IMR-90 (cell line): ENCODE data around the gene LARP7.

Source experiments
- CEBPB ChIP-seq: IDR thresholded peaks from 2 replicates; pipeline ENCODE4 v1.6.1; 2012; ENCODE audit warnings: low read depth, low read length, improper control_type of control experiment
- CHD1 ChIP-seq: IDR thresholded peaks from 2 replicates; pipeline ENCODE4 v1.6.1; 2012; ENCODE audit warnings: low read depth, low read length, improper control_type of control experiment
- MAFK ChIP-seq: IDR thresholded peaks from 2 replicates; pipeline ENCODE4 v1.6.1; 2012; ENCODE audit warnings: low read depth, low read length, improper control_type of control experiment
- NFE2L2 ChIP-seq: fragments of 150-350 bp; IDR thresholded peaks from 2 replicates; pipeline ENCODE4 v1.6.1; 2016; ENCODE audit warnings: low read depth, mild to moderate bottlenecking, low read length
- POLR2A ChIP-seq: IDR thresholded peaks from 2 replicates; pipeline ENCODE4 v1.6.1; 2012; ENCODE audit warnings: mild to moderate bottlenecking, low read depth, low read length
- RAD21 ChIP-seq: IDR thresholded peaks from 2 replicates; pipeline ENCODE4 v1.6.1; 2012; ENCODE audit warnings: low read length, improper control_type of control experiment
- RCOR1 ChIP-seq: IDR thresholded peaks from 2 replicates; pipeline ENCODE4 v1.6.1; 2012; ENCODE audit warnings: mild to moderate bottlenecking, low read length, improper control_type of control experiment; ENCODE audit not compliant: insufficient replicate concordance
- TF ChIP-seq, protein P1 (sequence below): conservative IDR thresholded peaks from 2 replicates; pipeline ENCODE4 v1.5.1; 2012; ENCODE audit warnings: mild to moderate bottlenecking, low read depth, low read length, improper control_type of control experiment
- TF ChIP-seq, protein P2 (sequence below): fragments of 150-350 bp; IDR thresholded peaks from 2 replicates; pipeline ENCODE4 v1.6.1; 2017; ENCODE audit warnings: mild to moderate bottlenecking, antibody characterized with exemption, low read length, low read depth

DNA sequence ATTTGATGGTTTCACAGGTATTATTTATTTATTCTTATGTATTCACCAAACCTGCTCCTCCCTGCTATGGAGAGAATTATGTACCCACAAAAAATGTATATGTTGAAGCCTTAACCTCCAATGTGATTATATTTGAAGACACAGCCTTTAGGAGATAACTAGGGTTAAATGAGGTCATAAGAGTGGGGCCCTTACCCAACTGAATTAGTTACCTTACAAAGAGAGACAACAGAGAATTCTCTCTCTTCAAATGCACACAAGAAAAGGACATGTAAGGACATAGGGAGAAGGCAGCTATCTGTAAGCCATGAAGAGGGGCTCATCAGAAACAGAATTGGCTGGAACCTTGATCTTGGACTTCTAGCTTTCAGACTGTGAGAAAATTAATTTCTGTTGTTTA is 44.2 kb upstream of the LARP7 start:
- TF ChIP-seq, protein P1, sequence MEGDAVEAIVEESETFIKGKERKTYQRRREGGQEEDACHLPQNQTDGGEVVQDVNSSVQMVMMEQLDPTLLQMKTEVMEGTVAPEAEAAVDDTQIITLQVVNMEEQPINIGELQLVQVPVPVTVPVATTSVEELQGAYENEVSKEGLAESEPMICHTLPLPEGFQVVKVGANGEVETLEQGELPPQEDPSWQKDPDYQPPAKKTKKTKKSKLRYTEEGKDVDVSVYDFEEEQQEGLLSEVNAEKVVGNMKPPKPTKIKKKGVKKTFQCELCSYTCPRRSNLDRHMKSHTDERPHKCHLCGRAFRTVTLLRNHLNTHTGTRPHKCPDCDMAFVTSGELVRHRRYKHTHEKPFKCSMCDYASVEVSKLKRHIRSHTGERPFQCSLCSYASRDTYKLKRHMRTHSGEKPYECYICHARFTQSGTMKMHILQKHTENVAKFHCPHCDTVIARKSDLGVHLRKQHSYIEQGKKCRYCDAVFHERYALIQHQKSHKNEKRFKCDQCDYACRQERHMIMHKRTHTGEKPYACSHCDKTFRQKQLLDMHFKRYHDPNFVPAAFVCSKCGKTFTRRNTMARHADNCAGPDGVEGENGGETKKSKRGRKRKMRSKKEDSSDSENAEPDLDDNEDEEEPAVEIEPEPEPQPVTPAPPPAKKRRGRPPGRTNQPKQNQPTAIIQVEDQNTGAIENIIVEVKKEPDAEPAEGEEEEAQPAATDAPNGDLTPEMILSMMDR: no peak
- TF ChIP-seq CEBPB (no peak), RCOR1 (no peak), CHD1 (no peak), MAFK (no peak), POLR2A (no peak), NFE2L2 (no peak), RAD21 (no peak)
- TF ChIP-seq, protein P2, sequence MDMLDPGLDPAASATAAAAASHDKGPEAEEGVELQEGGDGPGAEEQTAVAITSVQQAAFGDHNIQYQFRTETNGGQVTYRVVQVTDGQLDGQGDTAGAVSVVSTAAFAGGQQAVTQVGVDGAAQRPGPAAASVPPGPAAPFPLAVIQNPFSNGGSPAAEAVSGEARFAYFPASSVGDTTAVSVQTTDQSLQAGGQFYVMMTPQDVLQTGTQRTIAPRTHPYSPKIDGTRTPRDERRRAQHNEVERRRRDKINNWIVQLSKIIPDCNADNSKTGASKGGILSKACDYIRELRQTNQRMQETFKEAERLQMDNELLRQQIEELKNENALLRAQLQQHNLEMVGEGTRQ: no peak
